GM06990 (cell line): ENCODE results near the gene CSRP1.

Experiments used
- DNase-seq: peaks from one replicate; pipeline ENCODE4 v3.0.0-alpha.2; 2011; ENCODE audit not compliant: insufficient read length; ENCODE audit errors: extremely low read depth
- H3K27me3 ChIP-seq: replicated peaks from 2 replicates; pipeline ENCODE4 v1.6.0; 2011; ENCODE audit warnings: low read length; ENCODE audit not compliant: control insufficient read depth, insufficient read depth
- H3K36me3 ChIP-seq: 2 replicates; pipeline ENCODE4 v1.5.1; 2011; ENCODE audit warnings: low read length; ENCODE audit not compliant: control insufficient read depth, insufficient read depth
- H3K4me3 ChIP-seq: replicated peaks from 2 replicates; pipeline ENCODE4 v1.5.1; 2011; ENCODE audit warnings: low read depth, mild to moderate bottlenecking, control low read depth, low read length
- TF ChIP-seq, protein P1 (sequence below): IDR thresholded peaks from 2 replicates; pipeline ENCODE4 v1.5.1; 2011; ENCODE audit warnings: low read length, control low read depth, mild to moderate bottlenecking, inconsistent platforms; ENCODE audit not compliant: insufficient read depth, poor library complexity, severe bottlenecking

The CSRP1 gene

DNA sequence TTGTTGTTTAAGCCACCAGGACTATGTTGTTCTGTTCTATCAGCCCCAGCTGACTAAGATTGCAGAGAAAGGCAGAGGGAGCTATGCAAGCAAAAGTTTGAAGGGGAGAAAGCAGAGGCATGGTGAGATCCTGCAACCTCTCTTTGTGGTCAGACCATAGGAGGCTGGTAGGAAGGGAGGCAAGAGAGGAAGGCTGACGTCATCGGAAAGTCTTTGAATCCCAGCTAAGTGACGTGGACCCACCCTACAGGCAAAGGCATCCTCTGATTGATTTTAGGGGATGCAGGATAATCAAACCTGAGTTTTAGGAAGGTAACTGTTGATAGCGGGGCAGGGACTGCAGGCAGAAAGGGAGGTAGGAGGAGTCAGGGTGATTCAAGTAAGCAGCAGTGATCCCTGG is 62.1 kb downstream of the CSRP1 start:
- no peaks in the 10 kb centered on the region for H3K36me3 ChIP-seq
- TF ChIP-seq, protein P1, sequence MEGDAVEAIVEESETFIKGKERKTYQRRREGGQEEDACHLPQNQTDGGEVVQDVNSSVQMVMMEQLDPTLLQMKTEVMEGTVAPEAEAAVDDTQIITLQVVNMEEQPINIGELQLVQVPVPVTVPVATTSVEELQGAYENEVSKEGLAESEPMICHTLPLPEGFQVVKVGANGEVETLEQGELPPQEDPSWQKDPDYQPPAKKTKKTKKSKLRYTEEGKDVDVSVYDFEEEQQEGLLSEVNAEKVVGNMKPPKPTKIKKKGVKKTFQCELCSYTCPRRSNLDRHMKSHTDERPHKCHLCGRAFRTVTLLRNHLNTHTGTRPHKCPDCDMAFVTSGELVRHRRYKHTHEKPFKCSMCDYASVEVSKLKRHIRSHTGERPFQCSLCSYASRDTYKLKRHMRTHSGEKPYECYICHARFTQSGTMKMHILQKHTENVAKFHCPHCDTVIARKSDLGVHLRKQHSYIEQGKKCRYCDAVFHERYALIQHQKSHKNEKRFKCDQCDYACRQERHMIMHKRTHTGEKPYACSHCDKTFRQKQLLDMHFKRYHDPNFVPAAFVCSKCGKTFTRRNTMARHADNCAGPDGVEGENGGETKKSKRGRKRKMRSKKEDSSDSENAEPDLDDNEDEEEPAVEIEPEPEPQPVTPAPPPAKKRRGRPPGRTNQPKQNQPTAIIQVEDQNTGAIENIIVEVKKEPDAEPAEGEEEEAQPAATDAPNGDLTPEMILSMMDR, result no peak
- no peaks in the 10 kb centered on the region for H3K27me3 ChIP-seq
- H3K4me3 ChIP-seq, result no peak overlapping the region
- DNase-seq, result no peak

GRCh38 chr1:201443747-201444146 is 63.2 kb downstream of the CSRP1 start:
- TF ChIP-seq, protein P1, result no peak
- no peak for DNase-seq
- Histone ChIP-seq H3K27me3 (no peaks in the 10 kb centered on the region), H3K4me3 (no peak overlapping the region), H3K36me3 (no peaks in the 10 kb centered on the region)

- TF ChIP-seq, protein P1, result no peak
- no peak overlapping the region for H3K4me3 ChIP-seq
- no peak for DNase-seq
- H3K27me3 ChIP-seq, result no peaks in the 10 kb centered on the region
- no peaks in the 10 kb centered on the region for H3K36me3 ChIP-seq
Observed at GRCh38 chr1:201436969-201437368, 70.0 kb downstream of the CSRP1 start.

- Histone ChIP-seq H3K4me3 (no peak overlapping the region), H3K27me3 (no peaks in the 10 kb centered on the region), H3K36me3 (no peaks in the 10 kb centered on the region)
- DNase-seq, result no peak
- TF ChIP-seq, protein P1, result no peak
Observed at GRCh38 chr1:201436393-201436792, 70.5 kb downstream of the CSRP1 start.

GRCh38 chr1:201434266-201434665 is 72.7 kb downstream of the CSRP1 start:
- peaks cover 2% of the 10 kb centered on the region; the same call in 1 of the 2 replicates for H3K27me3 ChIP-seq
- no peak overlapping the region for H3K4me3 ChIP-seq
- TF ChIP-seq, protein P1, result no peak
- H3K36me3 ChIP-seq, result no peaks in the 10 kb centered on the region
- no peak for DNase-seq

GRCh38 chr1:201433609-201434008 is 73.3 kb downstream of the CSRP1 start:
- DNase-seq, result no peak
- TF ChIP-seq, protein P1, result no peak
- H3K27me3 ChIP-seq, result peaks cover 2% of the 10 kb centered on the region; the same call in 1 of the 2 replicates

More at GRCh38 chr1:201433609-201434008, 73.3 kb downstream of the CSRP1 start:
- Histone ChIP-seq H3K4me3 (no peak overlapping the region), H3K36me3 (no peaks in the 10 kb centered on the region)
